ENCODE measurements around the gene GJD2.

GJD2 gene

GRCh38 chr15:34793071-34793470 lies 38.3 kb upstream of the GJD2 start:
- no peaks in the 10 kb centered on the region for H3K27me3 ChIP-seq (ENCODE audit: control insufficient read depth, insufficient read depth, low read length)
- peak overlapping the region; percentile 74 for H3K4me3 ChIP-seq (ENCODE audit: low read length)

DNA sequence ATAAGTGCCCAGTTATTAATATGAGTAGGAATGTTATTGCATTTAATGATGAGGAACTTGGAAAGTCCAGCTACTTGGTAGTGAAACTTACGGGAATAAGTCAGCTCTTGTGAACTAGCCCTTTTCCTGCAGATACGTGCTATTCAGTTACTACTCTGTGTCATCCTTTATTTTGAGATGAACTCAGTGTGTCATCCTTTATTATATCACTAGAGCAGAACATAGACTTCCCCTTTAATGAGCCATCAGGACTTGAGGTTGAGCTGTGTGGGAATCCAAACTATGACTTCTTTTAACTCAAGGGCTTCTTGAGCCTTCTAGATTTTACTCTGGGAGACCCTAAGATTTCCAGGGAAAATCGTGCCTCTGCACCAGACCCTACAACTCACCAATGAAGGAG lies 36.9 kb upstream of the GJD2 start:
- H3K4me2 ChIP-seq (ENCODE audit: low read length), result peak overlapping the region; percentile 82
- H3K4me3 ChIP-seq (ENCODE audit: low read length), result peak overlapping the region; percentile 74
- H3K36me3 ChIP-seq (ENCODE audit: insufficient read depth, low read length), result peaks cover 33% of the 10 kb centered on the region
- H3K4me1 ChIP-seq (ENCODE audit: control insufficient read depth, insufficient read depth, low read length), result peaks cover 13% of the 10 kb centered on the region
- H3K27me3 ChIP-seq (ENCODE audit: control insufficient read depth, insufficient read depth, low read length), result no peaks in the 10 kb centered on the region
- H3K9me3 ChIP-seq (replicated peaks; ENCODE audit: low read length), result no peaks in the 10 kb centered on the region
- peak overlapping the region; percentile 91 for H3K9ac ChIP-seq (ENCODE audit: low read depth, low read length)

More at GRCh38 chr15:34793071-34793470, 38.3 kb upstream of the GJD2 start:
- Histone ChIP-seq H3K36me3 (ENCODE audit: insufficient read depth, low read length) (peaks cover 33% of the 10 kb centered on the region), H3K9ac (ENCODE audit: low read depth, low read length) (peak overlapping the region; percentile 91), H3K4me2 (ENCODE audit: low read length) (peak overlapping the region; percentile 82), H3K4me1 (ENCODE audit: control insufficient read depth, insufficient read depth, low read length) (peaks cover 17% of the 10 kb centered on the region), H3K9me3 (replicated peaks; ENCODE audit: low read length) (no peaks in the 10 kb centered on the region)

DNA sequence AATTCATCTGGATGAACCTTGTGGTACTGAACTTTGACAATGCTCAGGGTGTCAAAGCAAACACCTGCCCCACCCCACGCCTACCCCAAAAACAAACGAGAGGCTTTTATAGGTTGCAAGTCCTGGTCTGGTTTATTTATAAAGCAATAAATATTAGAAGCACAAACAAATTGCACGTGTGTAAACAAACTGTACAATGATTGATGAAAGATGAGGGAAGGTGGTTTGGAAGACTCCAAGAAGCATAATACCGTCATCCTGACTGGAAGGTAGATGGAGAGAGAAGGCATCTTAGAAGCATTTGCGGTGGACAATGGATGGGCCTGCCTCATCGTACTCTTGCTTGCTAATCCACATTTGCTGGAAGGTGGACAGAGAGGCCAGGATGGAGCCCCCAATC lies 35.3 kb upstream of the GJD2 start:
- H3K27me3 ChIP-seq (ENCODE audit: control insufficient read depth, insufficient read depth, low read length), result no peaks in the 10 kb centered on the region

DNA sequence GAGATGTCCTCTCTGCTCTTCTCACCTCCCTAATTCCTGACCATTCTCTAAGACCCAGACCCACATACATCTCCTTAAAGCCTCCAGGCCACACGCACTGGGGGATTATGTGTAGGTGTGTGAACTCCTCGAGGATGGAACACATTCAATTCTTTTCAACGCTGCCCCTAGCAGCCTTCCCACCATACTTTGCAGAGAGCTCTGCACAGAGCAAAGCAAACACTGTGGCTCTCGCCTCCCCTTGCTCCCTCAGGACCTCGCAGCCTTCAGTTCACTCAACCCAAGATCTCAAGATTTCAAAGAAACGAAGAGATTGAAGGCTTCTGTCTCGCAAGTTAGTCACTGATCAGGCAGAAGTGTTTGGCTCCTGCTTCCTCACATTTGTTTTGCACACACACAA lies 34.5 kb upstream of the GJD2 start:
- no peak overlapping the region for H3K4me3 ChIP-seq (ENCODE audit: low read length)
- H3K27me3 ChIP-seq (ENCODE audit: control insufficient read depth, insufficient read depth, low read length), result no peaks in the 10 kb centered on the region
- peaks cover 33% of the 10 kb centered on the region for H3K36me3 ChIP-seq (ENCODE audit: insufficient read depth, low read length)

More for the DNA sequence above, 35.3 kb upstream of the GJD2 start:
- Histone ChIP-seq H3K9ac (ENCODE audit: low read depth, low read length) (no peak overlapping the region), H3K9me3 (replicated peaks; ENCODE audit: low read length) (no peaks in the 10 kb centered on the region), H3K4me1 (ENCODE audit: control insufficient read depth, insufficient read depth, low read length) (no peaks in the 10 kb centered on the region), H3K4me3 (ENCODE audit: low read length) (no peak overlapping the region), H3K4me2 (ENCODE audit: low read length) (peak overlapping the region; percentile 82), H3K36me3 (ENCODE audit: insufficient read depth, low read length) (peaks cover 33% of the 10 kb centered on the region)

DNA sequence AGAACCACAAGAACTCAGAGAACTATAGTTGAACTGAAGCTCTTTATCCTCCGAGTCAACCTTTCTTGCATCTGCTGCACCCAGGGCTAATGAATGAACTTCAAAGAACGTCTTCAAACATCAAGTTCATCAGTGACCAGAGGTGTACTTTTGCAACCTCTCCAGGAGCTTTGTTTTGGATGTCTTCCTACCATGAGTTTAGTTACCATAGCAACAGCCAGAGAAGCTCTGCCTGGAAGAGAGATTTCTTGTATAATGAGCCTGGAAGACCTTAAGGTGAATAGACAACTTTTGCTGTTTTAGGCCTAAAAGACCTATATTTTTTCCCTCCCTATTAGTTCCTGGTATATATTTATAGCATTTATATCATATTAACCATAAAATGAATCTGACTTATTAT lies 31.4 kb upstream of the GJD2 start:
- H3K9ac ChIP-seq (ENCODE audit: low read depth, low read length), result no peak overlapping the region
- H3K36me3 ChIP-seq (ENCODE audit: insufficient read depth, low read length), result peaks cover 6% of the 10 kb centered on the region
- H3K4me1 ChIP-seq (ENCODE audit: control insufficient read depth, insufficient read depth, low read length), result peaks cover 4% of the 10 kb centered on the region
- no peak overlapping the region for H3K4me3 ChIP-seq (ENCODE audit: low read length)
- H3K27me3 ChIP-seq (ENCODE audit: control insufficient read depth, insufficient read depth, low read length), result no peaks in the 10 kb centered on the region
- H3K4me2 ChIP-seq (ENCODE audit: low read length), result no peak overlapping the region
- H3K9me3 ChIP-seq (replicated peaks; ENCODE audit: low read length), result no peaks in the 10 kb centered on the region

More for the DNA sequence above, 34.5 kb upstream of the GJD2 start:
- no peak overlapping the region for H3K9ac ChIP-seq (ENCODE audit: low read depth, low read length)
- no peak overlapping the region for H3K4me2 ChIP-seq (ENCODE audit: low read length)
- H3K9me3 ChIP-seq (replicated peaks; ENCODE audit: low read length), result no peaks in the 10 kb centered on the region
- no peaks in the 10 kb centered on the region for H3K4me1 ChIP-seq (ENCODE audit: control insufficient read depth, insufficient read depth, low read length)

GRCh38 chr15:34783991-34784390 lies 29.2 kb upstream of the GJD2 start:
- H3K4me3 ChIP-seq (ENCODE audit: low read length), result no peak overlapping the region
- H3K9ac ChIP-seq (ENCODE audit: low read depth, low read length), result no peak overlapping the region
- no peaks in the 10 kb centered on the region for H3K36me3 ChIP-seq (ENCODE audit: insufficient read depth, low read length)
- no peaks in the 10 kb centered on the region for H3K9me3 ChIP-seq (replicated peaks; ENCODE audit: low read length)
- peaks cover 4% of the 10 kb centered on the region for H3K4me1 ChIP-seq (ENCODE audit: control insufficient read depth, insufficient read depth, low read length)
- no peaks in the 10 kb centered on the region for H3K27me3 ChIP-seq (ENCODE audit: control insufficient read depth, insufficient read depth, low read length)
- no peak overlapping the region for H3K4me2 ChIP-seq (ENCODE audit: low read length)

- no peaks in the 10 kb centered on the region for H3K36me3 ChIP-seq (ENCODE audit: insufficient read depth, low read length)
- no peak overlapping the region for H3K4me2 ChIP-seq (ENCODE audit: low read length)
- H3K4me1 ChIP-seq (ENCODE audit: control insufficient read depth, insufficient read depth, low read length), result peaks cover 4% of the 10 kb centered on the region
- no peaks in the 10 kb centered on the region for H3K9me3 ChIP-seq (replicated peaks; ENCODE audit: low read length)
- no peaks in the 10 kb centered on the region for H3K27me3 ChIP-seq (ENCODE audit: control insufficient read depth, insufficient read depth, low read length)
- no peak overlapping the region for H3K9ac ChIP-seq (ENCODE audit: low read depth, low read length)
- no peak overlapping the region for H3K4me3 ChIP-seq (ENCODE audit: low read length)
These were observed 28.6 kb upstream of the GJD2 start for GRCh38 chr15:34783431-34783830.

- Histone ChIP-seq H3K9ac (ENCODE audit: low read depth, low read length) (no peak overlapping the region), H3K4me2 (ENCODE audit: low read length) (no peak overlapping the region), H3K4me1 (ENCODE audit: control insufficient read depth, insufficient read depth, low read length) (peaks cover 4% of the 10 kb centered on the region), H3K36me3 (ENCODE audit: insufficient read depth, low read length) (no peaks in the 10 kb centered on the region), H3K9me3 (replicated peaks; ENCODE audit: low read length) (no peaks in the 10 kb centered on the region), H3K27me3 (ENCODE audit: control insufficient read depth, insufficient read depth, low read length) (no peaks in the 10 kb centered on the region), H3K4me3 (ENCODE audit: low read length) (no peak overlapping the region)
These were observed 28.1 kb upstream of the GJD2 start for GRCh38 chr15:34782901-34783300.

DNA sequence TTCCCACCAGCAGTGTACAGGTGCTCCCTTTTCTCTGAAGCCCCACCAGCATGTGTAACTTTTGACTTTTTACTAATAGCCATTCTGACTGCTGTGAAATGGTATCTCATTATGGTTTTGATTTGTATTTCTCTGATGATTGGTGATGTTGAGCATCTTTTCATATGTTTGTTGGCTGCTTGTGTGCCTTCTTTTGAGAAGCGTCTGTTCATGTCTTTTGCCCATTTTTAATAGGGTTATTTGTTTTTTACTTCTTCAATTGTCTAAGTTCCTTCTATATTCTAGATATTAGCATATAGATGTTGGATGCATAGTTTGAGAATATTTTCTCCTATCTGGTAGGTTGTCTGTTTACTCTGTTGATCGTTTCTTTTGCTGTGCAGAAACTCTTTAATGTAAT lies 25.9 kb upstream of the GJD2 start:
- no peak overlapping the region for H3K9ac ChIP-seq (ENCODE audit: low read depth, low read length)
- no peaks in the 10 kb centered on the region for H3K36me3 ChIP-seq (ENCODE audit: insufficient read depth, low read length)
- peaks cover 4% of the 10 kb centered on the region for H3K4me1 ChIP-seq (ENCODE audit: control insufficient read depth, insufficient read depth, low read length)
- no peak overlapping the region for H3K4me3 ChIP-seq (ENCODE audit: low read length)
- no peak overlapping the region for H3K4me2 ChIP-seq (ENCODE audit: low read length)
- H3K9me3 ChIP-seq (replicated peaks; ENCODE audit: low read length), result no peaks in the 10 kb centered on the region
- peaks cover 2% of the 10 kb centered on the region for H3K27me3 ChIP-seq (ENCODE audit: control insufficient read depth, insufficient read depth, low read length)

DNA sequence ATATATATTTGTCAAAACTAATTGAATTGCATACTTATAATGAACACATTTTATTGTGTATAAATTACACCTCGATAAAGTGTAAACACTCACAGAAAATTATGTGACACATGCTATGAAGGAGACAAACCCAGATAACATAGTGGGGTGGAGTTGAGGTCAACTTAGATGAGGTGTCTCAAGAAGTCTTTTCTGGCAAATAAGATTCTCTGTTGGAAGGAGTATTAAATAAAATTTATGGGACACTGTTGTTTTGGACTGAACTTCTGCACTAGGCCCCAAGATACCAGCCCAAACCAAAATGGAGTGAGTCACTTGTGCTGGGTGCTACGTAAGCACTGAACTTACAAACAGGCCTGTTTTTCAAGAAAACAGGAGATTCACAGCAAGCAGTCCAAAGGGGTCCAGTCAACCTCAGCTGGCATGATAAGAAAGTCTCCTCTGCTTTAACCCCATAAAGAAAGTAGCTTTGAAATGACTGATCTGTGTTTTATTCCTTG lies 21.9 kb upstream of the GJD2 start:
- no peak overlapping the region for H3K4me3 ChIP-seq (ENCODE audit: low read length)
- no peaks in the 10 kb centered on the region for H3K36me3 ChIP-seq (ENCODE audit: insufficient read depth, low read length)
- no peak overlapping the region for H3K9ac ChIP-seq (ENCODE audit: low read depth, low read length)
- H3K4me1 ChIP-seq (ENCODE audit: control insufficient read depth, insufficient read depth, low read length), result no peaks in the 10 kb centered on the region
- peaks cover 4% of the 10 kb centered on the region for H3K27me3 ChIP-seq (ENCODE audit: control insufficient read depth, insufficient read depth, low read length)
- H3K9me3 ChIP-seq (replicated peaks; ENCODE audit: low read length), result no peaks in the 10 kb centered on the region
- H3K4me2 ChIP-seq (ENCODE audit: low read length), result no peak overlapping the region

DNA sequence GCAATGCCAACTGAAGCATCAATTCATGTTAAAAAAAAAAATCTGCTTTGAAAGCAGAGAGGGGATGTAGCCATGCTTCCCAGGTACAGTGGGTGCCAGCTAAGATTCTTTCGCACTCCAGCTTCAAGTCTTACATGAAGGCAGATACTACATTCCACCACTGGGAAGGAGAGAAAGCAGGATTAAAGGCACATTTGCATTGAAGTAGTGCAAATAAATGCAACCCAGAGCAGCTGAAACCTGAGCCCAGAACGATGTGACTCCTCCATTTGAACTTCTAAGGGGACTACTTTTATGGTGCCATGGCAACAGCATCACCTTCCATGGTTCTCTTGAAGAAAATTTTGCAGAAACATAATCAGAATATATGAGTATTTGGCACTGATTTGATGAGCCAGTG lies 19.1 kb upstream of the GJD2 start:
- Histone ChIP-seq H3K9me3 (replicated peaks; ENCODE audit: low read length) (no peaks in the 10 kb centered on the region), H3K4me3 (ENCODE audit: low read length) (no peak overlapping the region), H3K4me1 (ENCODE audit: control insufficient read depth, insufficient read depth, low read length) (peaks cover 2% of the 10 kb centered on the region), H3K36me3 (ENCODE audit: insufficient read depth, low read length) (no peaks in the 10 kb centered on the region), H3K27me3 (ENCODE audit: control insufficient read depth, insufficient read depth, low read length) (peaks cover 4% of the 10 kb centered on the region), H3K4me2 (ENCODE audit: low read length) (no peak overlapping the region), H3K9ac (ENCODE audit: low read depth, low read length) (no peak overlapping the region)

- Histone ChIP-seq H3K4me2 (ENCODE audit: low read length) (no peak overlapping the region), H3K4me3 (ENCODE audit: low read length) (no peak overlapping the region), H3K4me1 (ENCODE audit: control insufficient read depth, insufficient read depth, low read length) (peaks cover 9% of the 10 kb centered on the region), H3K9me3 (replicated peaks; ENCODE audit: low read length) (no peaks in the 10 kb centered on the region), H3K36me3 (ENCODE audit: insufficient read depth, low read length) (no peaks in the 10 kb centered on the region), H3K27me3 (ENCODE audit: control insufficient read depth, insufficient read depth, low read length) (peaks cover 4% of the 10 kb centered on the region), H3K9ac (ENCODE audit: low read depth, low read length) (no peak overlapping the region)
These were observed 18.2 kb upstream of the GJD2 start for GRCh38 chr15:34773013-34773412.

Measured in skeletal muscle satellite cell (primary cell).